HEK293T (cell line): ENCODE data around the gene MEX3C.

ENCODE experiments used
- CTCF ChIA-PET: fragments of 350-600 bp; formaldehyde crosslinking; extraction: SDS; loops from one replicate; lab custom pipeline; 2021; ENCODE audit warnings: antibody characterized with exemption, inconsistent platforms; lab: Yijun Ruan, JAX
- POLR2A ChIA-PET: fragments of 350-600 bp; formaldehyde crosslinking; extraction: SDS; loops from one replicate; lab custom pipeline; 2020; ENCODE audit warnings: antibody characterized with exemption, inconsistent platforms; lab: Yijun Ruan, JAX
- DNase-seq: peaks from one replicate; pipeline ENCODE4 v3.0.0; 2012; ENCODE audit warnings: mixed read lengths; ENCODE audit errors: extremely low spot score
- ARNT ChIP-seq: fragments of 450-650 bp; IDR thresholded peaks from 2 replicates; pipeline ENCODE4 v1.6.1; 2017; ENCODE audit warnings: mild to moderate bottlenecking
- BHLHE40 ChIP-seq: fragments of 450-650 bp; IDR thresholded peaks from 2 replicates; pipeline ENCODE4 v1.6.1; 2016; ENCODE audit warnings: mild to moderate bottlenecking, moderate library complexity, borderline replicate concordance
- CTBP1 ChIP-seq: fragments of 450-650 bp; IDR thresholded peaks from 2 replicates; pipeline ENCODE4 v1.6.1; 2016; ENCODE audit warnings: borderline replicate concordance
- ELF4 ChIP-seq: fragments of 450-650 bp; IDR thresholded peaks from 2 replicates; pipeline ENCODE4 v1.6.1; 2017; ENCODE audit warnings: antibody characterized with exemption
- FOXA1 ChIP-seq: fragments of 450-650 bp; IDR thresholded peaks from 2 replicates; pipeline ENCODE4 v1.6.1; 2016; ENCODE audit warnings: mild to moderate bottlenecking
- FOXK2 ChIP-seq: fragments of 450-650 bp; IDR thresholded peaks from 2 replicates; pipeline ENCODE4 v1.6.1; 2016; ENCODE audit warnings: mild to moderate bottlenecking
- FOXM1 ChIP-seq: fragments of 450-650 bp; IDR thresholded peaks from 2 replicates; pipeline ENCODE4 v1.6.1; 2017; ENCODE audit warnings: mild to moderate bottlenecking, borderline replicate concordance
- HDGF ChIP-seq: fragments of 450-650 bp; IDR thresholded peaks from 2 replicates; pipeline ENCODE4 v1.6.1; 2017; ENCODE audit warnings: antibody characterized with exemption, borderline replicate concordance
- L3MBTL2 ChIP-seq: fragments of 450-650 bp; conservative IDR thresholded peaks from 2 replicates; pipeline ENCODE4 v1.6.1; 2016; ENCODE audit warnings: mild to moderate bottlenecking
- LEF1 ChIP-seq: fragments of 450-650 bp; IDR thresholded peaks from 2 replicates; pipeline ENCODE4 v1.6.1; 2017; ENCODE audit warnings: mild to moderate bottlenecking, borderline replicate concordance
- NFRKB ChIP-seq: fragments of 450-650 bp; IDR thresholded peaks from 2 replicates; pipeline ENCODE4 v1.6.1; 2016; ENCODE audit warnings: mild to moderate bottlenecking, moderate library complexity
- PKNOX1 ChIP-seq: fragments of 450-650 bp; IDR thresholded peaks from 2 replicates; pipeline ENCODE4 v1.6.1; 2016
- SP1 ChIP-seq: fragments of 450-650 bp; IDR thresholded peaks from 2 replicates; pipeline ENCODE4 v1.6.1; 2017
- SUZ12 ChIP-seq: fragments of 450-650 bp; IDR thresholded peaks from 2 replicates; pipeline ENCODE4 v1.6.1; 2016; ENCODE audit warnings: mild to moderate bottlenecking
- TARDBP ChIP-seq: fragments of 450-650 bp; IDR thresholded peaks from 2 replicates; pipeline ENCODE4 v1.6.1; 2016
- ZNF384 ChIP-seq: fragments of 450-650 bp; IDR thresholded peaks from 2 replicates; pipeline ENCODE4 v1.6.1; 2016

MEX3C gene

GRCh38 chr18:51197661-51198424 lies at the start of gene MEX3C:
Gene MEX3C, minus strand, starts transcription at chr18:51197681. Its CDS starts 361 bp downstream, at chr18:51197320.
- ChIA-PET CTCF (no interaction called here), POLR2A (interaction anchor here (0.5 to 1.4 kb wide), 6 partner anchors 9 to 1190 kb away, joined by 3 to 5 read pairs (median 3); partner anchors contain the start of gene SMAD4)
- TF ChIP-seq NFRKB (no peak), ELF4 (no peak), LEF1 (no peak), SUZ12 (no peak), BHLHE40 (no peak), FOXM1 (no peak), FOXK2 (no peak), L3MBTL2 (peak; percentile 97), ARNT (no peak), PKNOX1 (peak; percentile 98), TARDBP (no peak; the same call in 1 of the 2 replicates), CTBP1 (no peak), SP1 (no peak), ZNF384 (no peak), HDGF (no peak), FOXA1 (no peak)
- DNase-seq = peak; percentile 83

- ChIA-PET CTCF (no interaction called here), POLR2A (no interaction called here)
- TF ChIP-seq SP1 = no peak
- TF ChIP-seq ARNT = no peak
- TF ChIP-seq ELF4 = no peak
- no peak for TF ChIP-seq NFRKB
- no peak for TF ChIP-seq L3MBTL2
- TF ChIP-seq SUZ12 = no peak
- TF ChIP-seq BHLHE40 = no peak
- no peak for TF ChIP-seq FOXA1
- no peak for TF ChIP-seq CTBP1
- TF ChIP-seq TARDBP = no peak
- no peak for TF ChIP-seq PKNOX1
- no peak for TF ChIP-seq FOXK2
- TF ChIP-seq ZNF384 = no peak
- TF ChIP-seq LEF1 = no peak
- no peak for TF ChIP-seq HDGF
- TF ChIP-seq FOXM1 = no peak
- no peak for DNase-seq
These were observed 43.7 kb upstream of the MEX3C start for GRCh38 chr18:51241226-51241625.

GRCh38 chr18:51236225-51236624 lies 38.7 kb upstream of the MEX3C start:
- POLR2A ChIA-PET = no interaction called here
- DNase-seq = peak; percentile 15
- no peak for TF ChIP-seq FOXA1
- TF ChIP-seq SUZ12 = no peak
- TF ChIP-seq ELF4 = no peak
- no peak for TF ChIP-seq ARNT
- no peak for TF ChIP-seq PKNOX1
- TF ChIP-seq CTBP1 = no peak
- TF ChIP-seq FOXK2 = no peak
- TF ChIP-seq SP1 = no peak
- TF ChIP-seq NFRKB = no peak
- no peak for TF ChIP-seq TARDBP
- CTCF ChIA-PET = no interaction called here

- TF ChIP-seq FOXA1 = no peak
- DNase-seq = no peak
- CTCF ChIA-PET = interaction anchor here (0.5 kb wide), 1 partner anchor 1053 kb away, joined by 3 read pairs; no protein-coding TSS in a partner anchor
- POLR2A ChIA-PET = interaction anchor here (1.1 kb wide), 1 partner anchor 39 kb away, joined by 3 read pairs; no protein-coding TSS in a partner anchor
These were observed 37.7 kb upstream of the MEX3C start for GRCh38 chr18:51235009-51235789.

- ChIA-PET CTCF (interaction anchor here (0.5 kb wide), 1 partner anchor 1054 kb away, joined by 3 read pairs; no protein-coding TSS in a partner anchor), POLR2A (interaction anchor here (1.1 kb wide), 1 partner anchor 38 kb away, joined by 3 read pairs; no protein-coding TSS in a partner anchor)
- no peak for DNase-seq
- TF ChIP-seq CTBP1 = no peak
- no peak for TF ChIP-seq NFRKB
- no peak for TF ChIP-seq SP1
- TF ChIP-seq ELF4 = no peak
- TF ChIP-seq L3MBTL2 = no peak
- no peak for TF ChIP-seq BHLHE40
- no peak for TF ChIP-seq FOXM1
- TF ChIP-seq LEF1 = no peak
- TF ChIP-seq FOXA1 = no peak
- TF ChIP-seq FOXK2 = no peak
- TF ChIP-seq ZNF384 = no peak
- TF ChIP-seq SUZ12 = no peak
- no peak for TF ChIP-seq HDGF
- no peak for TF ChIP-seq PKNOX1
- TF ChIP-seq TARDBP = no peak
- TF ChIP-seq ARNT = no peak
These were observed 36.9 kb upstream of the MEX3C start for GRCh38 chr18:51234117-51235008.
